GM18907 (cell line): ENCODE results near the gene RNF26.

Experiments
- ATAC-seq: cut with Tn5 transposase; IDR thresholded peaks from one replicate; pipeline ENCODE4 v1.9.1; 2021; ENCODE audit warnings: mild to moderate bottlenecking, moderate library complexity; ENCODE audit not compliant: unreplicated experiment

RNF26 gene

DNA sequence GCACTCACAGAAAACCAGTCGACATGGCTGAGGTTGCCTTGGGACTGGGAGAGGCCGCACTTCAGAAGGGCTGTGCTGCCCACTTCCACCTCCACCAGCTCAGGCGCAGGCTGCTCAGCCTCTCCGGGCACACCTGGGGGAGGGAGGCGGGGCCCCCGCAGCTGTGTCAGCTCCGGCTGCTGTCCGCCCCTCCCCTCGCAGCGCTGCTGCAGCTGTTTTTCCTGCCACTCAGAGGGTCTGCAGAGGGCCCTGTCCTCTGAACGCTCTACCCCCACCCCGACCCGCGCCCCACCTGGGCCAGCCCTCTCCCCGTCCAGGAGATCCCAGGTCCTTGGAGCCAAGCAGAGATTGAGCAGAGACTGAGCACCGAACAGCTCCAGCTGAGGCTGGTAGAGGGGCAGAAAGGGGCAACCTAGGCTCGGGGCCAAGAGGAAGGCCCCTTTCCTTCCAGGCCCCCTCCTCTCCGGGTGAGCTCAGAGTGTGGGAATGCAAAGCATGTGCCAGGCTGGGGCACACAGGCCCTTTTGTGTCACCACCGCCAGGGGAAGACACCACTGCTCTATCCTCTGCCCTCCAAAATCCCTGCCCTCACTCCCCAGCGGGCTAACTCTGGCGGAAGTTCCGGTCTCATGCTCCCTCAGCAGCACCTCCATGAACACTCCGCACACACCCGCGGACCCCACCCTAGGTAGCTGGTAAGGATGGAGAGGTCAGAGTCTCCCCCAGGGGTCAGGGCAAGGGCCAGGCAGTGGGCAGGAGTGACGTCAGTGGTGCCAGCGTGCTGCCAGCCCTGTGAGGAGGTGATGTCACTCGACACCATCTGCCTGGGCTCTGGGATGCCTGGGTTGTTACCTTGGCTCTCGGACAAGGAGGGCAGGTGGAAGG is 19.0 kb upstream of the RNF26 start:
- ATAC-seq: peak; percentile 39

DNA sequence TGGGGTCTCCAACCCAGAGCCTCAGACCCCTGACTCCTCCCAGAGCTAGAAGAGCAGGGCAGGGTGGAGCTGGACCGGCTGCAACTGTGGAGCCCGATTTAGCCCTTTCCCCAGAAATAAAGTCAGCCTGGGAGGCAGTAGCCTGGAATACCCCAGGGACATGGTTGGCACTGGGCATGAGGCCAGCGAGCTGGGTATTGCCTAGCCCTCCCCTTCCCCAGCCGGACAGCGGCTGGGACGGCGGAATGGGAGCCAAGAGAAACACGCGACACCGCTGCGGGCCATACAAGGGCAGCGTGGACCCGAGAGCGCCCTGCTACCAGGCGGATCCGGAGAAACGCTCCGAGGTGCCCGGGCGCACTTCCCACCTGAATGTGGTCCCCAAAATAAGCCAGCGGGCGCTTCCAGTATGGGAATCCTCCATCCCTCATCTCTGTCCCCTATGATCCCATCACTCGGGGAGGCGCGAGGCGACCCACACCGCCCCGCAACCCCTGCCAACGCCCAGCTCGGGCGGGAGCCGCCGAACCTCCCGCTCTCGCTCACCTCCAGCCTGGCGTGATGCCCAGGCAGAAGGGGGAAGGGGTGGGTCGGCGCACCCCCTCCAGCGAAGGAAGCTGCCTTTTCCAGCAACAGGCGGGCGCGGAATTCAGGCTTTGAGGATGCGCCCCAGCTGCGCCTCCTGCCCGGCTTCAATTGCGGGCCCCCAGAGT is 18.2 kb upstream of the RNF26 start:
- ATAC-seq: no peak

- ATAC-seq: no peak
Measured at GRCh38 chr11:119316729-119317591, 17.4 kb upstream of the RNF26 start, which contains the start of gene MCAM. MCAM (minus strand) TSS chr11:119317130; CDS start chr11:119317101, 29 bp downstream.

- ATAC-seq: no peak
Measured at GRCh38 chr11:119317592-119318239, 16.6 kb upstream of the RNF26 start.

DNA sequence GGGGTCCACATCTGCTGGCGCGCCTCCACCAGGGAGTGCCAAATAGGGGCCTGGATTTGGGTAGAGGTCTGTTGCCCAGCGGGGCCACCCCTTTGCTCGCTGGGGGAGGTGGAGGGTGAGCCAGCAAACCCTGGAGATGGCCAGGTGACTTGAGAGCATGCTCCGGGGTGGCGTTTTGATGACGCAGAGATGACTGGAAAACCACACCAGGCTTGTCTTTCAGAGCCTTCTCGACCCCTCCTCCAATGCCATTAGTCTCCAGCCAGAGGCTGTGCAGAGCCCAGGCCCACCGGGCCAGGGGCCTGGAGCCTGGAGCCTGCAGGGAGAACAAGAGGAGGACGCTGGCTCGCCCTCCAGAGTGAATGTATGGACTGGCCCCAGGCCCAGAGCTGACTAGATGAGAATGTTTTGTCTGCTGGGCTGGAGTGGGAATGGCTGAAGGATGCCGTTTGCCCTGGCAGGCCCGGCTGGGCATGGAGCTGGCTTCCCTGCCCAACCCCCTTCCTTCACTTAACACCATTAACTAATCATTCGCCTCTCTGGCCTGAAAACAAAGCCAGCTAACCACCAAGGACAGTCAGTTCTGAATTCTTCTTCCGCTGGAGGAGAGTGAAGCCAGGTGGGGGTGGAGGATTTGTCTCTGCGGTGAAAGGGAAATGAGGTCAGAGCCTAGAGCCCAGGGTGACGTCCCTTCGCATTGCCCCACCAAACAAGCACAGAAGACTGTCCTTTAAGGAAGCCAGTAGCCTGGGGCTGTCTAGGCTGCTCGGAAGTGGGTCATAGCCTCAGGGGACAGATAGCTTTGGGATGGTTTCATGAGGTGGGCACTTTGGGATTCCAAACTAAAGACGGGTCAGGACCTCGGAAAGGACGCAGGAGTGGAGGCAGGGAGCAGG is 15.8 kb upstream of the RNF26 start:
- no peak for ATAC-seq

DNA sequence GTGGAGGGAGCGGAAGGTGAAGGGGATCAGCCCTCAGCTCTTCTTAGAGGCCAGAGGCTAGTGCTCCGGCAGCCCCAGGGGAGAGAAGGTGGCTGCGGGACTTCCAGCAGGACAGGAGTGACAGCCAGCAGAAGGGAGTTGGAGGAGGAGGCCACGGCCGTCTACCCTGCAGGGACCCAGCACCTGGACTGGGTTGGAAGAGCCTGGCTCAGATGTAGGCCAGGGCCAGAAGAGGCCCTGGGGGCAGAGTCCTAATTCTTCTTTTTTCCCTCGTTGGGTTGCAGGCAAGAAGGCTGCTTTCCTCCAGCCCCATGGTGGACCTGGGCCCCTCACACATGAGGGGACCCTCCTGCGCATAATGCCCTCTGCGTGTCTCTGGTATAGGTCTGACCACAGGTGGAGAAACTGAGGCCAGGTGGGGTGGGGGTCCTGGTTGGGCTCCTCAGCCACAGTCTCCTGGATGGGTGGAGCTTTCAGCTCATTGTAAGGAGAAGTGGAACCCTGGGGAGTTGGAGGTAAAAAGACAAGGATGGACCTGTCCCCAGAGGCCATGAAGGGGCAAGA is 15.1 kb upstream of the RNF26 start:
- ATAC-seq: no peak

GRCh38 chr11:119319700-119320239 is 14.6 kb upstream of the RNF26 start:
- ATAC-seq: no peak

DNA sequence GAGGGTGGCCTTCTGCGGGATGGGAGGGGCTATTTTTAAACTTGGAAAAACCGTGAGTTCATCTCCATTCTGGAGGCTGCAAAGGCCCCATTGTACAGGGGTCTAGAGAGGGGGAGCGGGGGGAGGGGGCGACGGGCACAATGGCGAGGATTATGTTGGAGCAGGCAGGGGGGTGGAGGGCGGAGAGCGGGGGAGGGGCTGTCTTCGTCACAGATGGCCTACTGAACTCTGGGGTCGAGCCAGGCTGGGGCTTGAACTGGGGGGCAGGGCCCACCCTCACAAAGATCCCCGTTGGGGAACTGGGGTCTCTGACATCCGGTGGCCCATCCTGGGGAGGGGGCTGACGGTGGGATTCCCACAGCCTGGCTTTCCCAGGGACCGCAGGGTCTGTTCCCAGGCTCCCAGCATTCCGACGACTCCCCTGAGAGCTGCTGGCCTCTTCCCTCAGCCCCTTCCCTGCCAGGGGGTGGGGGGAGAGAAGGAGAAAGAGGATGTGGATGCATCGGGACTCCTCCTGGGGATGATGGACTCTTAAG is 14.0 kb upstream of the RNF26 start:
- no peak for ATAC-seq

GRCh38 chr11:119320776-119321524 is 13.4 kb upstream of the RNF26 start:
- ATAC-seq: peak; percentile 43

GRCh38 chr11:119322360-119322739 is 12.0 kb upstream of the RNF26 start:
- ATAC-seq: no peak

- no peak for ATAC-seq
Measured at GRCh38 chr11:119322921-119323531, 11.3 kb upstream of the RNF26 start.

DNA sequence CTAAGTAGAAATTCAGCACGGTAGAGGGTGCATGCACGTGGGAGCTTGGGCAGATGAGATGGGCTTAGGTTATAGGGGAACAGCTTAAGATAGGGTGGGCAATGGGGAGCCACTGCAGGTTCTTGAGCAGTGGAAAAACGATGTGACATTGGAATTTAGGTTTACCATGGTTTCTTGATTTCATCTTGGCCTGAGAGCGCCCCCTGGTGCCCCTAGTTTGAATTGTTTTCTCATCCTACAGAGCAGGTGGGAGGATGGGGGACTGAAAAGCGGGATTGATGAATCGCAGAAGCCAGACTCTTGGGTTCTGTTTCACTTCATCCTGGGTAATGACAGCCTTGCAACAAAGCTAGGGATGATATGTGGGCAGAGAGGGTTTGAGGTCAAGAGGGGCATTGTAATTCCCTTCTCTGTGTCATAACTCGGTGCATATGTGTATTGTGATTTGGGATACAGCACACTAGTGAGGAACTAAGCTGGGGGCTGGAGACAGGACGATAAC is 10.7 kb upstream of the RNF26 start:
- ATAC-seq: no peak

DNA sequence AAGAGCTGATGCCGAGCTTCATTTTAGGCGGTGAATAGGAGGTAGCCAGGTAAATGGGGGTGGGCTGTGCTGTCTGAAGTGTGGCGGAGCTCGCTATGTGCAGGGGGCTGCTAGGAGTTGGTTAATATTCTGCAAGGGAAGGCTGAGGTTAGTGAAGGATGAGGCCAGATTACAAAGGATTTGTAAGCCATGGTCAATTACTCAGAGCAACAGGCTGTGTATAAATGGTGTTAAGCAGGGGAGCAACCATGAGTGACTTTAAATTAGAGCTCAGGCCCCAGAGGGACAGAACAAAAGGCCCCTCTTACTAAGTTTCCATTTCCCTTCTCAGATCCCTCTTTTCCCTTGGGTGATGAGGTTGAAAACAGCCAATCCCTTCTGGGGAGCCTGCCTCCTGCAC is 10.1 kb upstream of the RNF26 start:
- ATAC-seq: no peak

DNA sequence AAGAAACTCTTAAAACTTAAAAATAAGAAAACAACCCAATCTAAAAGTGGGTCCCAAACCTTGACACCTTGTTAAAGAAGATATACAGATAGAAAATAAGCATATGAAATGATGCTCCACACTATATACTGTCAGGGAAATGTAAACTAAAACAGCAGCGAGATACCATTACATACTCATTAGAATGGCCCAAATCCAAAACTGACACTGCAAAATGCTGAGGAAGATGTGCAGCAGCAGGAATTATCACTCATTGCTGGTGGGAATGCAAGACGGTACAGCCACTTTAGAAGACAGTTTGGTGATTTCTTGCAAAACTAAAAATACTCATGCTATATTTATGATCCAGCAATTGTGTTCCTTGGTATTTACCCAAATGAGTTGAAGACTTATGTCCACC is 5.0 kb upstream of the RNF26 start:
- no peak for ATAC-seq

DNA sequence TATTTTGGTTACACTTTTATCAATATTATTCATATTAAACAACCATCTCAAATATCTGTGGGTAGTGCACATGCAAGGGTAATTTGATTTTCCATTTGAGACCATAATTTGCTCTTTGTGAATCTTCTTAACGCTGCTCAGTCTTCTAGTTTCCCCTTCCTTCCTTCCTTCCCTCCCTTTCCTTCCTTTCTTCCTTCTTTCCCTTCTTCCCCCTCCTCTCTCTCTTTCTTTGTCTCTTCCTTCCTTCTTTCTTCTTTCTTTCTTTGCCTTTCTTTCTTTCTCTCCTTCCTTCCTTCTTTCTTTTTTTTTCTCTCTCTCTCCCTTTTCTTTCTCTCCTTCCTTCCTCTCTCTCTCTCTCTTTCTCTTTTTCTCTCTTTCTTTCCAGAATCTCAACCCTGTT is 4.1 kb upstream of the RNF26 start:
- ATAC-seq: no peak

DNA sequence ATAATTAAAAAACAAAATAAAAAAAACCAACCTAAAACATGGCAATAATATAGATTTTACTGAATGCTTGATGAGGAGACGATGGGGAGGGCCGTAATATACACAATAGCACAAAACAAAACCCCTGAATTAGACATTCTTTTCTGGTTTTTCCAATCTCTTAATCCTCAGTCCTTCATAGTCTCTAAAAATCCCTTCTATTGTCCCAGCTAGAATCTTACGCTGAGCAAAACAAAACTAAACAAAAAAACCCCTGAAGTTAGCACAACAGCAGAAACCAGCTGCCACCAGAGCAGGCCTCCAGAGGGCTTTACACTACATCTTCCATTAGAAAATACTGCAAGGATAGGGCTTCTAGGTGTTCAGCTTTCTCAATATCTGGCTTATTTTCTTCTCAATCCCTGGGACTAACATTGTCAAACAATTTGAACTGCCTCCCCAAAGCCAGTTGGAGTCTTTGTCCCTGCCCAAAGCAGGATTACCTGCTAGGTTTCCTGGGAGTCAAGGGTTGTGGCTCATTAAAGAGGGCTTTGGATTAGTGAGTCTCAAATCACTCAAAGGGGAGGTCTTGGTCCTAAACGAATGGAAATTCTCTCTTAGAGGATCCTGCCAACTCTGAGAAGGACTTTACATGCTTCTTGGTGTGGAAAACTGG is 2.1 kb upstream of the RNF26 start:
- no peak for ATAC-seq

GRCh38 chr11:119335091-119335654 is 846 bp downstream of the RNF26 start:
- no peak for ATAC-seq
